ENCODE results near the gene MICU1. TPM values are rescaled to one million over a fixed set of nuclear protein-coding genes. Genes with fewer than 3 reads are reported as not detected.
A peak's percentile ranks its signal among the peaks of the same experiment; 100 is the strongest.
"Not testable (repeated sequence)": the region's sequence is repeated elsewhere in the genome, so short reads cannot be mapped to it uniquely, and the experiment has no call there.

Gene MICU1
- total RNA-seq, 1 donor from 2014 or later = 66.8 TPM

GRCh38 chr10:72385724-72386123, 240.2 kb downstream of the MICU1 start:
- DNase-seq = no peak

- DNase-seq = not testable (repeated sequence)
These were observed 240.9 kb downstream of the MICU1 start for GRCh38 chr10:72384982-72385381.

GRCh38 chr10:72379776-72380175, 246.1 kb downstream of the MICU1 start:
- DNase-seq = no peak

- no peak for DNase-seq
These were observed 246.8 kb downstream of the MICU1 start for GRCh38 chr10:72379062-72379461.

- no peak for DNase-seq
These were observed 250.3 kb downstream of the MICU1 start for GRCh38 chr10:72375585-72375984.

DNA sequence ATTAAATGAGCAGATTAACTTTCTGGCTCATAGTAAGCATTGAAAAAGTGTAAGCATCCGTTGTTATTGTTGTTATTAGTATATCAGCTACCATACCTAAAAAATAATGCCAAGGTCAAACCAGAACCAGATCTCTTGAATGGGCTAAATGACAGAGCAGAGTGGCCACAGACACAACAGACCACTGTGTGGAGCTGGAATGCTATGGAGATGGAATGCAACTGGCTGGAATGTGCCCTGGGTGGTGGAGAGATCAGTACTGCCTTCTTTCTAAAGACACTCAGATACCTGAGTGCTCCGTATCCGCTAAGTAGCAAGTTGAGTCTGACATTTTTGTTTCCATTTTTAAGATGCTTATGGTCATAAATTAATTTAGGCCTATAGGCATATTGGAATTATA, 250.7 kb downstream of the MICU1 start:
- DNase-seq = no peak

- DNase-seq = no peak
These were observed 255.6 kb downstream of the MICU1 start for GRCh38 chr10:72370201-72370722.

DNA sequence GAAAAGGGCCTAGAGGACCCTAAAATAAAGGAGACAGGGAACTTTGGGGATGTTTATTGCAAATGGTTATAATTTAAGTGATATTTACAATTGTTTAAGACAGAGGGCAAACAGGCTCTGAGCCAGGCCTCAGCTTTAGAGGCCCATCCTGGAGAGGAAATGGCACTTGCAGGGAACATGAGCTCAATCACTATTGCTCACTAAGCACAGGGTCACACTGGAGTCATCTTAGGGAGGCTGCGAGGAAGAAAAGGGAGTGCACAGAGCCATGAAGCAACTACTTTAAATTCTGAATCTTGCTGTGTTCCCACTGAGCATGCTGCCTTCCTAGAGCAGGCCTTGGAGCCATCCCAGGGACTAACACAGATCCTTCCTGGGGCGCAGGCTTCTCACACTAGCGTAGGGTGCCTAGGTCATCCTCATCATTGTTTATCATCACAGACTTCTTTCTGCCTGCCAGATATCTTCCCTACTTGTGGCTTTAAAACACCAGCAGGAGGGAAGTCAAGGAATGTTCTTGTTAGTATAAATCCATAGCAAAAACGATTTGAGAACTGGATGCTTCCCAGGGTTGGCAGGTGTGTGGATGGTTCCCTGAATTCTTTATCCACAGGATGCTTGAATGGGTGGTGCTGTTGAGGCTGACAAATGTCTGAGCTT, 258.4 kb downstream of the MICU1 start:
- DNase-seq = no peak

DNA sequence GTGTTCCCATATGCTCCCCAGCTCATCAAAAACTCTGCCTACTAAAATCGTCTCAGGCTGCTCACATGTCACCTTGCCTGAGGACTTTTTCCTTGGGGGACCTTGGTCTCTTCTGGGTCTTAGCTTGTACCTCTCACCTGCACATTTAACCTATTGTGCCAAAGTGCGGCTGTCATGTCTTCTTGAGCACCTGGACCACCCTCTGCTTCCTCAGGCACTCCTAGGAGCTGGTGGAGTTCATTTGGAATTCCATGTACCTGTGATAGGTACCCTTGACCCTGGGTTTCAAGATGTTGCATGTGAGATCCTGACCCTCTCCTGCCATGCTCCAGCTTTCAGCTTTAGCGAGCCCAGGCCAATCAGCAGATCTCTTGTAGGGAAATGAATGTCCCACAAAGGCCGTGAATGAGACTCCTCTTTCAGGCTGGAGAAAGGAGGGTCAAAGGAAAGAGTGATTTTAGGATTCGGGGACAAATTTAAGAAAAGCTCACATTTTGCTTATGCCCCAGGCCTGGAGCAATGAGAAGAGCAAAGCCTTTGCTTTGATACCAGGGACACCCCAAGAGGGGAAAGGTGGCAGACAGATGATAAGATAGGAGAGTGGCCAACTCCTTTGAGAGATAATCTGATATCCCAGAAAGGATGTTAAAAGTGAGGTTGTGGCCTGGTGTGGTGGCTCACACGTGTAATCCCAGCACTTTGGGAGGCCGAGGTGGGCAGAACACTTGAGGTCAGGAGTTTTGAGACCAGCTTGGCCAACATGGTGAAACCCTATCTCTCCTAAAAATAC, 260.6 kb downstream of the MICU1 start:
- DNase-seq = no peak

GRCh38 chr10:72364239-72364777, 261.6 kb downstream of the MICU1 start:
- peak; percentile 75 for DNase-seq

DNA sequence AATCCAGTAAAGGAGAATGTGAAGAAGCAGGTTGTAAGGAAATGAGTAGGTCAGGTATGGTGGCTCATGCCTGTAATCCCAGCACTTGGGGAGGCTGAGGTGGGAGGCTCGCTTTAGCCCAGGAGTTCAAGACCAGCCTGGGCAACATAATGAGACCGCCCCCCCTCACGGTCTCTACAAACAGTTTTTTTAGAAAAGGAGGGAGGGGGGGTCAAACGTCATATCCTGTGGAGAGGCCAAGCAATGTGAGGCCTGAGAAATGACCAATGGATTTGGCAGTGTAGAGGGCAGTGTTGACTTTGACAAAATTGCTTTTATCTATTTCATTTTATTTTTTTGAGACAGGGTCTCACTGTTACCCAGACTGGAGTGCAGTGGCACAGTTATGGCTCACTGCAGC, 268.9 kb downstream of the MICU1 start:
- no peak for DNase-seq

GRCh38 chr10:72356115-72356514, 269.8 kb downstream of the MICU1 start:
- no peak for DNase-seq

DNA sequence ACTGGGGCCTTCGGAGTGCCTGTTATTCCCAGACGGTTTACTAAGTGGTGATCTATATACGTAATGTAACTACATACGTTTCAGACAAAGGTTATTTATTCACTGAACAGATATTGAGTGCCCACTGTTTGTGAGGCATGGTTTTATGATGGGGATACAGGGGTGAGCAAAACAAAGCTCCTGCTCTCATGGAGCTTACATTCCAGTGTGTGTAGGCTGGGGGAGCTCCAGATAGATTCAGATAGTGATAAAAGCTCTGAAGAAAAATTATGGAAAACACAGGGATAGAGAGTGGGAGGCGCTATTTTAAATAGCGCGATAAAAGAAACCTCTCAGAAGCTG, 270.7 kb downstream of the MICU1 start:
- no peak for DNase-seq

- DNase-seq = peak; percentile 90
These were observed 271.3 kb downstream of the MICU1 start, which contains the start of gene DNAJB12 for GRCh38 chr10:72354356-72355213. Gene DNAJB12 (minus strand): TSS chr10:72354919. CDS start chr10:72354897, 22 bp downstream.

- DNase-seq = no peak
These were observed 271.9 kb downstream of the MICU1 start for GRCh38 chr10:72353965-72354355.

DNA sequence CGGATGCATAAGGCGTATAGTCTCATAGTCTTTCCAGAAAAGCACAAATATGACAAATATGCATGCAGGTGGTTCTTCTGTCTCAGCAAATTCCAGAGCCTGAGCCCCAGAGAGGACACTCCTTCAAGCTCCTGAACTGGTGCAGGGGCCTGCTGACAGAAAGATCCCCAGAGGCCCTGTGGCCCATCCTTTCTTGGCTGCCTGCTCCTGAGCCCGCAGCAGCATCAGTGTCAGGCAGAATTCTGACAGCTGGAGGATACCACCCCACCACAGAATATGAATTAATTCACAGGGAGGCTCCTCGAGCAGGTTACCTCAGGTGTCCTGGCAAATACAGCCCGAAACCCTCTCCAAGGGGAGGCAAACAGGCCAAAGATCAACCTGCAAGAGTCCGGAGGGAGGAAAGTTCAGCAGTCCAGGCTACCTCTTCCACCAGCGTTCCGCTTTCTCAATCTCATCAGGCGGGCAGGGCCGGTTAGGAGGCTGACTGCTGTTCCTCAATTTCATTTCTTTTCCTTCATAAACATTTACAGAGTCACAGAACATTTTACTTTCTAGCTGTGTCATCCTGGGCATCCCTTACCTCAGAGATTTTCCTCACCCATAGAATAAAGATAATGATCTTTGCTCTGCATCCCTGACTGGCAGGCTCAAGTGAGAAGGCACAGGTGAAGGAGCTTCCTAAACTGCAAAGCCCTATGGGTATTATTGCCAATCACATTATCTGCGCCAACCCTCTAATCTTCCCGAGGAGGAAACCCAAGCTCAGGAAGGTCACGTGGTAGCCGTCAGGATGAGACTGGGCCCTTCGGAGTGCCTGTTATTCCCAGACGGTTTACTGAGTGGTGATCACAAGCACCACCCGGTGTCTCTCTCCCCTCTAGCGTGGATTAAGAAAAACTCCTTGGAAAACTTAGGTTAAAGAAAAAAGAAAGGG, 272.6 kb downstream of the MICU1 start:
- DNase-seq = no peak

DNA sequence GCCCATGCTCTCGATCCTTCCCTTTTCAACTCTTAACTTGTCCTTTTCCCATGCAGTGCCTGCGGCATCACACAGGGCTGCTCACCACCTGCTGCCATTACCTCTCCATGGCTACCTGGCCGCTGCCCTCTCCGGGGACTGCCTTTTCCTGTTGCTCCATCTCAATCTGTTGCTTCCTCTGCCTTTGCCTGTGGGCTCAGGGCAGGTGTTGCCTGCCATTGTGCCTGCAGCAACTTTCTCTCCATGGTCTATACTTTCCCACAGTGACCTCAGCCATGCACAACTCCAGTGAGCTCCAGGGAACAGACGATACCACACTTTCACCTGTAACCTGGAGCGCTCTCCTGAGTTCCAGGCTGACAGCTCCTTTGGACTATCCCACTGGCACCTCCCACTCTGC, 274.4 kb downstream of the MICU1 start:
- no peak for DNase-seq

GRCh38 chr10:72349438-72349837, 276.4 kb downstream of the MICU1 start:
- DNase-seq = no peak

DNA sequence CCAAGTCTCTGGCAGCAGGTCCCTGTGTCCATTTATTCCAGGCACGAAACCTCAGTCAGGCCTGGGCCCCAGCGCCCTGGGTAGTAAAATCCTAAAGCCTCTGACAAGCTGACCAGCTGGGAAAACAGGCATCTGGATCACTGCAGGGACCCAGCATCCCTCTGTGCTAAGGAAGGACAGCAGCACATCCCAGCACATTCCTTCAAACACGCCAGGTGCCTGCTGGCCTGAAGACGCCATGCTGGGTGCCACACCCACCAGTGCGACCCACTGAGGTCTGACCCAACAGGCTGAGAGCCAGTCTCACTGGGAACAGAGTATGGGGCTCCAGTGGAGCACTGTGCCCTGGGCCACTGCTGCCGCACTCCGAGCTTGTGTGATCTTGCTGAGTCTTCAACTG, 277.6 kb downstream of the MICU1 start:
- no peak for DNase-seq

DNA sequence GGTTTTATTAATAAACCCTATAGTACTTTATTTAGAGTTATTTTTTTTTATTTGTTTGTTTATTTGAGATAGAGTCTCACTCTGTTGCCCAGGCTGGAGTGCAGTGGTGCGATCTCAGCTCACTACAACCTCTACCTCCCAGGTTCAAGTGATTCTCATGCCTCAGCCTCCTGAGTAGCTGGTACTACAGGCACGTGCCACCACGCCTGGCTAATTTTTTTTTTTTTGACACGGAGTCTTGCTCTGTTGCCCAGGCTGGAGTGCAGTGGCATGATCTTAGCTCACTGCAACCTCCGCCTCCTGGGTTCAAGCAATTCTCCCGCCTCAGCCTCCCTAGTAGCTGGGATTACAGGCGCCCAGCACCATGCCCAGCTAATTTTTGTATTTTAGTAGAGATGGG, 279.8 kb downstream of the MICU1 start:
- not testable (repeated sequence) for DNase-seq

- no peak for DNase-seq
These were observed 280.9 kb downstream of the MICU1 start for GRCh38 chr10:72344932-72345331.

All from occipital lobe (tissue), 2 donors.